Stomach (tissue), 9 donors: Measurements from ENCODE around the gene SLC2A6. TPM values are rescaled to one million over a fixed set of nuclear protein-coding genes. Genes with fewer than 3 reads are reported as not detected.

Experiments
- DNase-seq, 2 donors: peaks; one replicate each; pipeline versions ENCODE4 v3.0.0 to v3.0.0-alpha.2; 2013 to 2019
- H3K27ac ChIP-seq, 5 donors: fragments of 200-600 bp in 4 of 5; sonication (generic) in 4 of 5; one replicate each; pipeline ENCODE4 v1.5.1; 2013 to 2019; ENCODE audit warnings: mild to moderate bottlenecking in 1 of 5, moderate library complexity in 1 of 5
- H3K27me3 ChIP-seq, 3 donors: fragments of 200-600 bp; sonication (generic); one replicate each; pipeline ENCODE4 v1.5.1; 2017 to 2019; ENCODE audit warnings: mixed run types in 1 of 3
- H3K36me3 ChIP-seq, 4 donors: fragments of 200-600 bp; sonication (generic); 1 replicate in 3 of 4; 2 replicates in 1 of 4; pipeline ENCODE4 v1.5.1; 2016 to 2019
- H3K4me1 ChIP-seq, 4 donors: fragments of 200-600 bp; sonication (generic); one replicate each; pipeline ENCODE4 v1.5.1; 2016 to 2019
- H3K4me3 ChIP-seq, 4 donors: fragments of 200-600 bp; sonication (generic) in 3 of 4; one replicate each; pipeline ENCODE4 v1.5.1; 2016 to 2019; ENCODE audit warnings: mild to moderate bottlenecking in 1 of 4
- H3K9me3 ChIP-seq, 4 donors: fragments of 200-600 bp; sonication (generic); one replicate each; pipeline ENCODE4 v1.5.1; 2016 to 2019
- EP300 ChIP-seq: sonication (generic); formaldehyde crosslinking; IDR thresholded peaks from one replicate; pipeline ENCODE4 v1.6.1; 2017; ENCODE audit warnings: antibody characterized with exemption
- POLR2A ChIP-seq, 4 donors: fragments of 450-650 bp; IDR thresholded peaks; one replicate each; pipeline ENCODE4 v1.6.1; 2016; ENCODE audit warnings: antibody characterized with exemption in 4 of 4, control low read depth in 2 of 4, mild to moderate bottlenecking in 1 of 4, moderate library complexity in 1 of 4
- POLR2AphosphoS5 ChIP-seq, 3 donors: sonication (generic); formaldehyde crosslinking; IDR thresholded peaks; one replicate each; pipeline ENCODE4 v1.6.1; 2016; ENCODE audit warnings: antibody characterized with exemption in 3 of 3
- WGBS, 5 donors: extraction: QIAGEN DNeasy Blood & Tissue Kit in 3 of 5; methylation state at CpG; one replicate each; pipeline versions ENCODE4 v1.1.5 to v1.1.7; 2013 to 2018; 5-methylcytosine and 5-hydroxymethylcytosine counted together
- intact Hi-C: fragments of 100-400 bp; cut with DNase I; formaldehyde crosslinking; loops from one replicate; pipeline ENCODE4 v1.15.1; 2023; ENCODE audit warnings: low total_unique reads
- polyA plus RNA-seq, 3 donors: library from polyadenylated mRNA; stranded (reverse); fragments of 200-250 nt; gene quantifications; one replicate each; pipeline ENCODE4 v1.2.3, GENCODE V29; 2013
- total RNA-seq, 5 donors: library from RNA; depleted of rRNA; stranded (reverse); fragments of >200 nt; gene quantifications; one replicate each; pipeline versions ENCODE4 v1.1.0 to v1.2.3, GENCODE V29; 2014 to 2016
- TF ChIP-seq, protein P1 (sequence below), 7 experiments: fragments of 450-650 bp in 4 of 7; fragments of 200-600 bp in 3 of 7; sonication (generic) in 3 of 7; IDR thresholded peaks; one replicate each; pipeline ENCODE4 v1.5.1; 2016 to 2019; ENCODE audit warnings: antibody characterized with exemption in 7 of 7, control low read depth in 2 of 7, mild to moderate bottlenecking in 1 of 7
- donor health status: healthy with polysubstance abuse.
- donor health status: Bipolar disorder and iron deficiency.
- donor health status: healthy.

The SLC2A6 gene
- total and polyA plus RNA-seq, 8 donors = 0.55 to 14.3 (median 1.3) TPM; not detected in 2

DNA sequence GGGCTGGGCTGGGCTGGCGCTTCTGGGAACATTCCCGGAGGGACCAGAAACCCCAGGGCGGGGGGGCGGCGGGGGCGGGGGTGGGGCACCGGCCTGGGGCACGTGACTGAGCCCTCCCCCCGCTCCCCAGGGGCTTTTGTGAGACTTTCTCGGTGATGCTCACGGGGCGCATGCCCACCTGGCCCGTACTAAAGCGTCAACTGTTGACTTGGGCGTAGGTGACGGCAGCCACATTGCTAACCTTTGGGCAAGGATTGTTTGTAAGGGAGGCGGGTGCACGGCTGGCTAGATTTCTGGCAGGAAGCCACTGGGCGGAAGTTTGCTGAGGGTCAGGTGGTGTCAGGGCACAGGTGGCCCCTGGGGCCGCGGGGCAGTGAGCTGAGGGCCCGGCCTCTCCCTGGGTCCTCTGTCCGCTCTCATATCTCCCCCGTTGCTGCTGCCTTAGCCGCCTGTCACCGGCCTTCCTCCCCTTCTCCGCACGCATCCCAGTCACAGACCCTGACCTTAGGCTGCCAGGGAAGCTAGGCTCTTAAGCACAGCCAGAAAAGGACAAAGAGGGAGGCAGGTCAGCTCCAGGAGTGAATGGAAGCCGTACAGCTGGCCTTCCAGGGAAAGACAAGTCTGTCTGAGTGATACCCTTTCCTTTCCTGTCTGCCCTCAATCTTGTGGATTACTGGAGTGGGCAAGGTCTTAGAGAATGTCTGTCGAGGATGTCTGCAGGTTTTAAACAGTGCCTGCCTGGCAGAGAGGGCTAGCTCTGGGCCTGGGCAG, 18.3 kb downstream of the SLC2A6 start:
- Histone ChIP-seq H3K4me1 (peaks cover 31 to 52% (median 38%) of the 10 kb centered on the region in 4 donors), H3K27ac (peak overlapping the region; percentile 96 to 99 (median 98)), H3K9me3 (no peaks in the 10 kb centered on the region), H3K4me3 (peak overlapping the region; percentile 63 to 86 (median 73)), H3K36me3 (peaks cover 8 to 26% (median 24%) of the 10 kb centered on the region in 4 donors), H3K27me3 (no peaks in the 10 kb centered on the region)
- DNase-seq = peak; percentile 93 to 94
- WGBS, 5 donors = 6 to 36% (median 12%) methylated on average over 11 to 29 of the region's 30 CpGs
- TF ChIP-seq POLR2AphosphoS5 (IDR thresholded peaks at IDR 0.05) = peak in 2 of 3 donors; percentile 58 to 74
- TF ChIP-seq, protein P1, sequence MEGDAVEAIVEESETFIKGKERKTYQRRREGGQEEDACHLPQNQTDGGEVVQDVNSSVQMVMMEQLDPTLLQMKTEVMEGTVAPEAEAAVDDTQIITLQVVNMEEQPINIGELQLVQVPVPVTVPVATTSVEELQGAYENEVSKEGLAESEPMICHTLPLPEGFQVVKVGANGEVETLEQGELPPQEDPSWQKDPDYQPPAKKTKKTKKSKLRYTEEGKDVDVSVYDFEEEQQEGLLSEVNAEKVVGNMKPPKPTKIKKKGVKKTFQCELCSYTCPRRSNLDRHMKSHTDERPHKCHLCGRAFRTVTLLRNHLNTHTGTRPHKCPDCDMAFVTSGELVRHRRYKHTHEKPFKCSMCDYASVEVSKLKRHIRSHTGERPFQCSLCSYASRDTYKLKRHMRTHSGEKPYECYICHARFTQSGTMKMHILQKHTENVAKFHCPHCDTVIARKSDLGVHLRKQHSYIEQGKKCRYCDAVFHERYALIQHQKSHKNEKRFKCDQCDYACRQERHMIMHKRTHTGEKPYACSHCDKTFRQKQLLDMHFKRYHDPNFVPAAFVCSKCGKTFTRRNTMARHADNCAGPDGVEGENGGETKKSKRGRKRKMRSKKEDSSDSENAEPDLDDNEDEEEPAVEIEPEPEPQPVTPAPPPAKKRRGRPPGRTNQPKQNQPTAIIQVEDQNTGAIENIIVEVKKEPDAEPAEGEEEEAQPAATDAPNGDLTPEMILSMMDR (IDR thresholded peaks at IDR 0.05) = no peak
- intact Hi-C loops = no loop called here

DNA sequence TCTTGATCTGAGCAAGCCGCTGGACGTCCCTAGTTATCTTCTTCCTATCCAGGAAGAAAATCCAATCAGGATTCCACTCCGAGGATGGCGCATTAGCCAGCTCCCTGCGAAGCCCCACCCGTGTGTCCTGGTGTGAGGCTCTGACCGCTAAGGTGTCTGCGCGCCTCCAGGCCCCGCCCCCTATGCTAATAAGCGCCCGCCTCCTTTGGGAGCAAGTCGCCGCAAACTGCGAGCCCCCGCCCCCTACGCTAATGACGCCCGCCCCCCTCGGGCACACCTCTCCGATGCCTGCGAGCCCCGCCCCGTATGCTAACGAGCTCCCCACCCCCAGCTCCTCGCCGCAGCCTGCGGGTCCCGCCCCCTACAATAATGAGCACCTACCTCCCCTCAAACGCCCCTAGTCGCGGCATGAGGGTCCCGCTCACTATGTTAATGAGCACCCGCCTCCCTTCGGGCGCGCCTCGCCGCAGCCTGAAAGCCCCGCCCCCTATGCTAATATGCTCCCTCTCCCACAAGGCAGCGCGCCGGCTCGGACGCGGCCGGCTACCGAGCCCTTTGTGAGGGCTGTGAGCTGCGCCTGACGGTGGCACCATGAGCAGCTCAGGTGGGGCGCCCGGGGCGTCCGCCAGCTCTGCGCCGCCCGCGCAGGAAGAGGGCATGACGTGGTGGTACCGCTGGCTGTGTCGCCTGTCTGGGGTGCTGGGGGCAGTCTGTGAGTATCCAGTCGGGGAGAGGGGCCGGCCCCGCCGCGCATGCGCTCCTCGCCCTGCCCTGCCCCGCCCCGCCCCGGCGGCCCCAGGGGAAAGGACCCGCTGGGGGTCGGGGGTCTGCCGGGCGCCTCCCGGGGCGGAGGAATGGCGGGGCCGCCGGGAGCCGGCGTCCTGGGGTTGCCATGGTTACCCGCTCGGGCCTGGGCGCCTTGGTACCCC, 19.2 kb downstream of the SLC2A6 start, which contains the start of gene CACFD1:
CACFD1 (plus strand) TSS at position 503 of the 929 bp plus-strand sequence; CDS start at position 592, 89 bp downstream.
- H3K4me3 ChIP-seq = peak within 1 kb of the TSS; percentile 63 to 86 (median 73)
- intact Hi-C loops = no loop called here
- peaks cover 31 to 52% (median 38%) of the 10 kb centered on the region in 4 donors for H3K4me1 ChIP-seq
- WGBS, 5 donors = 0 to 1% (median 0%) methylated on average over 4 to 86 of the region's 86 CpGs
- DNase-seq = peak; percentile 98 to 99
- no peaks in the 10 kb centered on the region for H3K9me3 ChIP-seq
- no peak for TF ChIP-seq EP300
- TF ChIP-seq POLR2AphosphoS5 (IDR thresholded peaks at IDR 0.05) = peak; percentile 38 to 94 (median 90)
- peak in 2 of 4 donors; percentile 67 to 91 for TF ChIP-seq POLR2A (IDR thresholded peaks at IDR 0.05)
- peaks cover 0 to 17% (median 15%) of the 10 kb centered on the region in 4 donors for H3K36me3 ChIP-seq
- H3K27me3 ChIP-seq = no peaks in the 10 kb centered on the region
- peak within 1 kb of the TSS; percentile 96 to 99 (median 98) for H3K27ac ChIP-seq

DNA sequence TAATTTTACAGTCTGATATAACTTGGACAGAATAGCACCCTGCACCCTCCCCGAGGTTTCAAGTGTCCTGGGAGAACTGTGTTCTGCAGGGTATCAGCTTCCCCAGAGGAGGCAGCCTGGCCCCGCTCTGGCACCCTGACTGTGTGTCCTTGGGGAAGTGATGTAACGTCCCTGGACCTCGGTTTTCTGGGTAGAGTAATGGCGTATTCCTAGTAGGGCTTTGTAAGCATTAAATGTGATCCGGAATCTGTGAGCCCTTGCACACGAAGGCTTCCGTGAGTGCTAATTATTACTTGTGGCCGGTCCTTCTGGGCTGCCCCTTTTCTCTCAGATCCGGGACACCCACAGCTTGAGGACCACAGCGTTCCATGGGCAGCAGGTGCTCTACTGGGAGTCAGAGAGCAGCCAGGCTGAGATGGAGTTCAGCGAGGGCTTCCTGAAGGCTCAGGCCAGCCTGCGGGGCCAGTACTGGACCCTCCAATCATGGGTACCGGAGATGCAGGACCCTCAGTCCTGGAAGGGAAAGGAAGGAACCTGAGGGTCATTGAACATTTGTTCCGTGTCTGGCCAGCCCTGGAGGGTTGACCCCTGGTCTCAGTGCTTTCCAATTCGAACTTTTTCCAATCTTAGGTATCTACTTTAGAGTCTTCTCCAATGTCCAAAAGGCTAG, 20.1 kb downstream of the SLC2A6 start:
- Histone ChIP-seq H3K4me1 (peaks cover 31 to 44% (median 38%) of the 10 kb centered on the region in 4 donors), H3K9me3 (no peaks in the 10 kb centered on the region), H3K27ac (peak overlapping the region in 4 of 5 donors; percentile 96 to 98 (median 98)), H3K36me3 (peaks cover 0 to 7% (median 7%) of the 10 kb centered on the region in 4 donors), H3K4me3 (peak overlapping the region; percentile 63 to 86 (median 73)), H3K27me3 (no peaks in the 10 kb centered on the region)
- DNase-seq = no peak
- intact Hi-C loops = no loop called here
- TF ChIP-seq POLR2A (IDR thresholded peaks at IDR 0.05) = no peak
- TF ChIP-seq POLR2AphosphoS5 (IDR thresholded peaks at IDR 0.05) = no peak
- TF ChIP-seq, protein P1 (IDR thresholded peaks at IDR 0.05) = no peak
- WGBS, 5 donors = 73 to 78% (median 74%) methylated on average over 16 of the region's 16 CpGs

DNA sequence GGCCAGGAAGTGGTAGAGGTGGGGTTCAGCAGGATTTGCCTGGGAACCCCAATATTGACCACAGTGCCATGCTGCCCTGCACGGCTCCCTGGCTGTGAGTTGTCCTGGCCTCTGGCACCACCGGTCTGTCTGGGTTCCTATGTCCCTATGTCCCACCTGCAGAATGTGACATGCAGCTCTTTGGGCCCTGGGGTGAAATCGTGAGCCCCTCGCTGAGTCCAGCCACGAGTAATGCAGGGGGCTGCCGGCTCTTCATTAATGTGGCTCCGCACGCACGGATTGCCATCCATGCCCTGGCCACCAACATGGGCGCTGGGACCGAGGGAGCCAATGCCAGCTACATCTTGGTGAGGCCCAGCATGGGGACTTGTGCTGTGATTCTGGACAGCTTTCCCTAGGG, 21.2 kb downstream of the SLC2A6 start:
- Histone ChIP-seq H3K9me3 (no peaks in the 10 kb centered on the region), H3K4me3 (no peak overlapping the region), H3K36me3 (no peaks in the 10 kb centered on the region), H3K27me3 (no peaks in the 10 kb centered on the region), H3K27ac (no peak overlapping the region), H3K4me1 (peaks cover 30 to 39% (median 33%) of the 10 kb centered on the region in 4 donors)
- no peak for TF ChIP-seq POLR2AphosphoS5 (IDR thresholded peaks at IDR 0.05)
- 91 to 97% (median 95%) methylated on average over 10 to 11 of the region's 11 CpGs for WGBS, 5 donors
- DNase-seq = no peak
- intact Hi-C loops = no loop called here
